A673 (cell line): ENCODE data around the gene SLC2A6.

ENCODE experiments used
- EZH2 ChIP-seq: fragments of 200-600 bp; sonication (generic); IDR thresholded peaks from 2 replicates; pipeline ENCODE4 v1.6.1; 2017; ENCODE audit warnings: borderline replicate concordance, low read depth, mild to moderate bottlenecking, mixed read lengths, antibody characterized with exemption, low read length; ENCODE audit not compliant: poor library complexity, severe bottlenecking
- TF ChIP-seq, protein P1 (sequence below): fragments of 300-800, 200-600 bp; sonication (generic); conservative IDR thresholded peaks from 2 replicates; pipeline ENCODE4 v1.5.1; 2017; ENCODE audit warnings: low read depth, mild to moderate bottlenecking, antibody characterized with exemption, low read length, moderate library complexity, mixed read lengths

DNA sequence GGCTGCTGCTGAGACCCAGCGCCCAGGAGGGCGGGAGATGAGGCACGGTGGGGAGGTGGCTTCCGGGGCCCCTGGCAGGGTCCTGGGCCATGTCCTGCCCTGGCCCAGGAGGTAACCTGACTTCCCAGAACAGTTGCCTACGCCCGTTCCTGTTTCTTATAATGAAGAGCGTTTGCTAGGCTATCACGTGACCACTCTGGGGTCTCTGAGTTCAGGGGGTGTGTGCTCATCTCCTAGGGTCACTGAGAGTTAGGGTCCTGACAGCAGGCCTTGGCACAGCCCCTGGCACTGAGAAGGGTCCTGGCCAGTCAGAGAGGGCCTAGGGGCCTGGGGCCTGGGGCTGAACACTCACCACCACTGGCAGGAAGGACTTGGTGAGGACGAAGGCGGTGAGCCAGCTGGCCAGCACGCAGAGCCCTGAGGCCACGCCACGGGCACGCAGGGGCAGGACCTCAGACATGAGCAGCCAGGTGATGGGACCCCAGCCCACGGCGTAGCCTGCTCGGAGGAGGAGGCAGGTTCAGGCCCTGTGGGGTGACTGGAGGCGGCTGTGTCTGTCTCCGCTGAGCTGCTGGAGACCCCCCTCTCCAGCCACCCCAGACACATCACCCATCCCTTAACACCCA is 6.0 kb downstream of the SLC2A6 start:
- TF ChIP-seq, protein P1, sequence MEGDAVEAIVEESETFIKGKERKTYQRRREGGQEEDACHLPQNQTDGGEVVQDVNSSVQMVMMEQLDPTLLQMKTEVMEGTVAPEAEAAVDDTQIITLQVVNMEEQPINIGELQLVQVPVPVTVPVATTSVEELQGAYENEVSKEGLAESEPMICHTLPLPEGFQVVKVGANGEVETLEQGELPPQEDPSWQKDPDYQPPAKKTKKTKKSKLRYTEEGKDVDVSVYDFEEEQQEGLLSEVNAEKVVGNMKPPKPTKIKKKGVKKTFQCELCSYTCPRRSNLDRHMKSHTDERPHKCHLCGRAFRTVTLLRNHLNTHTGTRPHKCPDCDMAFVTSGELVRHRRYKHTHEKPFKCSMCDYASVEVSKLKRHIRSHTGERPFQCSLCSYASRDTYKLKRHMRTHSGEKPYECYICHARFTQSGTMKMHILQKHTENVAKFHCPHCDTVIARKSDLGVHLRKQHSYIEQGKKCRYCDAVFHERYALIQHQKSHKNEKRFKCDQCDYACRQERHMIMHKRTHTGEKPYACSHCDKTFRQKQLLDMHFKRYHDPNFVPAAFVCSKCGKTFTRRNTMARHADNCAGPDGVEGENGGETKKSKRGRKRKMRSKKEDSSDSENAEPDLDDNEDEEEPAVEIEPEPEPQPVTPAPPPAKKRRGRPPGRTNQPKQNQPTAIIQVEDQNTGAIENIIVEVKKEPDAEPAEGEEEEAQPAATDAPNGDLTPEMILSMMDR, result no peak
- TF ChIP-seq EZH2, result no peak
